BJ (cell line): ENCODE results near the gene TCOF1. TPM values are rescaled to one million over a fixed set of nuclear protein-coding genes. Genes with fewer than 3 reads are reported as not detected.

Experiments used
- CTCF ChIA-PET: fragments of 350-600 bp; formaldehyde crosslinking; extraction: SDS; loops from one replicate; lab custom pipeline; 2021; ENCODE audit warnings: antibody characterized with exemption, inconsistent platforms; lab: Yijun Ruan, JAX
- POLR2A ChIA-PET: fragments of 300-600 bp; sonication (Branson Sonifier 250); formaldehyde crosslinking; extraction: SDS; loops from one replicate; lab custom pipeline; 2021; ENCODE audit warnings: antibody characterized with exemption; lab: Charles Lee
- DNase-seq: peaks from one replicate; pipeline ENCODE4 v3.0.0-alpha.2; 2011; ENCODE audit warnings: low read depth
- H3K27me3 ChIP-seq: 2 replicates; pipeline ENCODE4 v1.6.0; 2011; ENCODE audit warnings: low read length; ENCODE audit not compliant: control insufficient read depth, insufficient read depth
- H3K36me3 ChIP-seq: 2 replicates; pipeline ENCODE4 v1.5.1; 2011; ENCODE audit warnings: low read length; ENCODE audit not compliant: control insufficient read depth, insufficient read depth
- H3K4me3 ChIP-seq: 2 replicates; pipeline ENCODE4 v1.5.1; 2011; ENCODE audit warnings: low read depth, mild to moderate bottlenecking, control low read depth, low read length
- CTCF ChIP-seq: IDR thresholded peaks from 2 replicates; pipeline ENCODE4 v1.5.1; 2011; ENCODE audit warnings: low read depth, mild to moderate bottlenecking, control low read depth, inconsistent platforms, low read length, moderate library complexity; ENCODE audit not compliant: insufficient read depth
- polyA plus RNA-seq: library from polyadenylated mRNA; depleted of rRNA; stranded (reverse); fragments of >200 nt; gene quantifications from 2 replicates; pipeline ENCODE4 v1.2.3, GENCODE V29; 2011

Gene TCOF1
- polyA plus RNA-seq, 1 experiment: 9.7 TPM

- H3K27me3 ChIP-seq: no peaks in the 10 kb centered on the region
- DNase-seq: no peak
- H3K4me3 ChIP-seq: no peak overlapping the region
- ChIA-PET POLR2A (no interaction called here), CTCF (interaction anchor here (1.4 to 2.0 kb wide), 2 partner anchors 9 to 63 kb away, joined by 3 to 7 read pairs; partner anchors contain the start of gene RPS14)
- no peak for TF ChIP-seq CTCF
- H3K36me3 ChIP-seq: peaks cover 23% of the 10 kb centered on the region
Measured at GRCh38 chr5:150440948-150441812, 83.7 kb downstream of the TCOF1 start.

- Histone ChIP-seq H3K4me3 (no peak overlapping the region), H3K36me3 (peaks cover 30% of the 10 kb centered on the region), H3K27me3 (no peaks in the 10 kb centered on the region)
- DNase-seq: no peak
- TF ChIP-seq CTCF: no peak
- POLR2A ChIA-PET: no interaction called here
- CTCF ChIA-PET: interaction anchor here (0.6 to 0.9 kb wide), 2 partner anchors 45 to 108 kb away, joined by 3 read pairs; no protein-coding TSS in a partner anchor
Measured at GRCh38 chr5:150441813-150442698, 84.6 kb downstream of the TCOF1 start.

GRCh38 chr5:150442699-150443080 lies 85.2 kb downstream of the TCOF1 start:
- Histone ChIP-seq H3K4me3 (no peak overlapping the region), H3K27me3 (no peaks in the 10 kb centered on the region), H3K36me3 (peaks cover 32% of the 10 kb centered on the region)
- POLR2A ChIA-PET: no interaction called here
- CTCF ChIA-PET: interaction anchor here (0.6 to 0.9 kb wide), 2 partner anchors 46 to 170 kb away, joined by 3 read pairs; no protein-coding TSS in a partner anchor
- no peak for TF ChIP-seq CTCF
- no peak for DNase-seq

- POLR2A ChIA-PET: no interaction called here
- DNase-seq: no peak
- no peaks in the 10 kb centered on the region for H3K27me3 ChIP-seq
- TF ChIP-seq CTCF: no peak
- CTCF ChIA-PET: interaction anchor here (0.5 to 0.7 kb wide), 3 partner anchors 13 to 171 kb away, joined by 3 read pairs; no protein-coding TSS in a partner anchor
- peaks cover 32% of the 10 kb centered on the region for H3K36me3 ChIP-seq
- no peak overlapping the region for H3K4me3 ChIP-seq
Measured at GRCh38 chr5:150443242-150444075, 86.0 kb downstream of the TCOF1 start.
